Stimulated activated memory B cell treated with anti-CD40 and anti-IgM and Interleukin-4, amounts not matched to agents 10 μg/mL and 1 μg/mL and 100 μg/mL, for 72 hours (primary cell): ENCODE measurements around the gene KCNIP2.

Source experiments
- ATAC-seq: fragments of 150-1000 bp; cut with Tn5 transposase; 2 replicates; pipeline ENCODE4 v1.10.0; 2021
- H3K27ac Mint-ChIP-seq: one replicate; pipeline ENCODE4 v1.8.0; 2022; ENCODE audit warnings: mild to moderate bottlenecking, mixed read lengths
- H3K27me3 Mint-ChIP-seq: one replicate; pipeline ENCODE4 v1.8.0; 2022; ENCODE audit warnings: mixed read lengths
- H3K36me3 Mint-ChIP-seq: one replicate; pipeline ENCODE4 v1.8.0; 2022; ENCODE audit warnings: mixed read lengths
- H3K4me1 Mint-ChIP-seq: one replicate; pipeline ENCODE4 v1.8.0; 2022; ENCODE audit warnings: mixed read lengths
- H3K4me3 Mint-ChIP-seq: one replicate; pipeline ENCODE4 v1.8.0; 2022; ENCODE audit warnings: mild to moderate bottlenecking, moderate library complexity, mixed read lengths
- H3K9me3 Mint-ChIP-seq: one replicate; pipeline ENCODE4 v1.8.0; 2022; ENCODE audit warnings: mixed read lengths

The KCNIP2 gene

DNA sequence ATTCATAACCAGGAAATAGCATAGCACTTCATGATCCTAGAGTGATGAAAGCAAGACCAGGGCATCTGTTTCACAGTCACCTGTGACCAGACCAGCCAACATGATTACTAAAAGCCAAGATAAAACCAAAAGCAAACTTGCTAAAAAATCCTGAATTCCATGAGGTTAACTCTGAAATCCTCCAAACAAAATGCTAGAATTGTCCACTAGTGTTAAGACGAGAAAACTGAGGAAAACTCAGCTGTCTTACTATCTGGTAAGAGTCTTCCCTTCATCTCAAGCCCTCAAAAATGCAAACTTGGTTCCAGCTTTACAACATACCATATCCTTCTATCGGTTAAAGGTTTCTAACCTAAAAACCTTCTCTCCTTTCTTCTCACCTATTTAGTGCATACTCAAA is 59.0 kb downstream of the KCNIP2 start:
- H3K36me3 Mint-ChIP-seq = peaks cover 40% of the 10 kb centered on the region
- ATAC-seq = no peak
- peak overlapping the region; percentile 97 for H3K4me3 Mint-ChIP-seq
- no peaks in the 10 kb centered on the region for H3K27me3 Mint-ChIP-seq
- H3K9me3 Mint-ChIP-seq = no peaks in the 10 kb centered on the region
- H3K4me1 Mint-ChIP-seq = peaks cover 59% of the 10 kb centered on the region
- peak overlapping the region; percentile 89 for H3K27ac Mint-ChIP-seq

DNA sequence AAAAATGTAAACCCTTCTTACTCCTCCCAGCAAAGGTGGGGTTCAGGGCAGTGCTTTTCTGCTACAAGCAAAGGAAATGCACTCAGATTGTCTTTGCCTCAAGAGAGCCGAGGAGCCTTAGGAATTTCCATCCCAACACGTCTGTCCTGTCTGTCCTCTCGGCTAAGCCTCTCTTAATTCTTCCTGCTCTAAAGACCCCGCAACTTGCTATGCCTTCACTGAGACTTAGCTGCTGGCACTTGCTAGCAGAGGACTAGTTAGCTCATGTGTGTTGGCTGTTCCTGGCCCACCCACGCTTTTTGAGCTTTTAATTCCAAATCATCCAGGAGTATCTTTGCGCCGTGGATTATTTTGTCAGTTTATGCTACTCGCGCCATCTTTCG is 59.9 kb downstream of the KCNIP2 start:
- peaks cover 7% of the 10 kb centered on the region for H3K27me3 Mint-ChIP-seq
- no peak for ATAC-seq
- H3K4me1 Mint-ChIP-seq = peaks cover 66% of the 10 kb centered on the region
- no peaks in the 10 kb centered on the region for H3K9me3 Mint-ChIP-seq
- peak overlapping the region; percentile 89 for H3K27ac Mint-ChIP-seq
- peak overlapping the region; percentile 97 for H3K4me3 Mint-ChIP-seq
- peaks cover 33% of the 10 kb centered on the region for H3K36me3 Mint-ChIP-seq

DNA sequence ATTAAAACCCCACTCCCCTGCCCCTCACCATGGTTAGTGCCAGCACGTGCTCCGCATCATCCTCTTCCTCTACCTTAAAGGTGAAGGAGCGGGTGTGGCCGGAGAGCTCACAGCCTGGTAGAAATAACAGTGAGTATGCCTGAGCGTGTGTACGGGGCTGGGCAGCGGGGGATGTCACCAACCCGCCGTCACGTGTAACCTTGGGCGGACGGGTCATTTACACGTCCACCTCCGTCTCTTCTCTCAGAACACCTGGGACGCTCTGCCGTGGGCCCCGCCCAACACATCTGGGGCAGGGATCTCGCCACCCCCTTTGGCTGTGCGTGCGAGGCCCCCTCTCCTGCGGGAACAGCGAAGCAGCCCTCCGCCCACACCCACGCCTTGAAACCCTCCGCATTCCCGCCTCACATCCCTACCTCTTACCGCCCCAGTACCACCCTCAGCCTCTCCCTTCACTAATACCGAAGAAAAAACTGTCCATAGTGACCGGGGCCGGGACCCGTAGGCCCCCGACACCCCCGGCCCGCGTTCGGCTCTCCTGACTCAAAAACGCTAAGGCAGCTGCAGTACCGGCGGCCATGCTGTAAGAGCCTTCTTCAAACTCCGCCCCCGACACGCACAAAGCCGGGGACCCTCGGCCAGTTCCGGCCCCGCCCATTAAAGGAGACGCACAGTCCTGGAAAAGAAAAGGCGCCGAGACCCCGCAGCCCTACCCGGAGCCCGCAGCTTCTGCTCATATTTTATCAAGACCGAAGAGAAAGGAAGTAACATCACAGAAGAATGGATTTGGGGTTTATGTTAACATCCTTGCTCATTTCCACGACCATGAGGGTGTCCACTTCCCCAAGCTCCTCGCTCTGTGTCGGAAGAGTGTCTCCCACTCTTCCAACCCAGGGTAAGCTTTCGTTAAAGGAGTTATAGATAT is 60.5 kb downstream of the KCNIP2 start, which contains the start of gene NPM3:
Gene NPM3, minus strand, starts transcription at position 636 of the 925 bp plus-strand sequence. Its CDS starts 56 bp downstream, at position 580.
- Mint-ChIP-seq H3K27ac (peak within 1 kb of the TSS; percentile 89), H3K4me1 (peaks cover 71% of the 10 kb centered on the region), H3K4me3 (peak within 1 kb of the TSS; percentile 97), H3K9me3 (no peaks in the 10 kb centered on the region), H3K27me3 (peaks cover 11% of the 10 kb centered on the region), H3K36me3 (peaks cover 33% of the 10 kb centered on the region)
- peak; percentile 81 for ATAC-seq

DNA sequence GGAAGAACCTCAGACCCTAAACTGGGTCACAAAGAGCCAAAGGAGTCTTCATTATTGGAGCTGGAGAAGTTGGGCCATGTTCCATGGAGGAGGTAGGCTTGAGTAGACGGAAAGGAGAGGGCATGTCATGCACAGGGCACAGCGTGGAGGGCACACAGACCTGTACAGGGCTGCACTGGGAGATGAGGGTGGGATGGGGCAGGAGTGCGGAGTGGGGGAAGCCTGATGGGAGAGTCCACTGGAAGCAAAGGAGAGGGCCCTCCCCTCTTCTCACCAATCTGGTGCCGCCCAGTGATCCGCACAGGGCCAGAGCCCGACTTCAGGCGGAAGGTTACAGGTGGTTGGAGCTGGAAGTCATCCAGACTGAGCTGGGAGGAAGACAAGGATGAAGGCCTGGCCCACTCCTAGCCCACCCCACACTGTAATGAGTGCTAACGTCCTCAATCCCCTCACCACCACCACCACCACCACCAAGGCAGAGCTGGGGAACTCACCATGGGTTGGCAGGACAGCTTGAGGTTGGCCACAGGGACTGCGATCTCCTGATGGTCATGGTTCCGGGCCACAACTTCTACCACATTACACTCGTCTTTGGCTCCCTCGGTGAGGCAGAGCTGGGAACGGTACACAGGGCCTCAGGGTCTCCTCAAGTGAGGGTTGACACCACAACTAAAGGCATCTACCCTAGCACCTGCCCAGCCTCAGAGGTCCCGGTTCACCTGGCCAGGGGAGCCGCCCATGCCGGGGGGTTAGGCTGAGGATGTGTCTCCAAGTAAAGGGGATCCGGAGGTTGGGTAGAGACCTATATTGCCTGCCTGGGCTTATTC is 61.4 kb downstream of the KCNIP2 start:
- Mint-ChIP-seq H3K4me3 (peak overlapping the region; percentile 97), H3K4me1 (peaks cover 68% of the 10 kb centered on the region), H3K27ac (peak overlapping the region; percentile 89), H3K9me3 (no peaks in the 10 kb centered on the region), H3K36me3 (peaks cover 33% of the 10 kb centered on the region), H3K27me3 (peaks cover 20% of the 10 kb centered on the region)
- no peak for ATAC-seq

DNA sequence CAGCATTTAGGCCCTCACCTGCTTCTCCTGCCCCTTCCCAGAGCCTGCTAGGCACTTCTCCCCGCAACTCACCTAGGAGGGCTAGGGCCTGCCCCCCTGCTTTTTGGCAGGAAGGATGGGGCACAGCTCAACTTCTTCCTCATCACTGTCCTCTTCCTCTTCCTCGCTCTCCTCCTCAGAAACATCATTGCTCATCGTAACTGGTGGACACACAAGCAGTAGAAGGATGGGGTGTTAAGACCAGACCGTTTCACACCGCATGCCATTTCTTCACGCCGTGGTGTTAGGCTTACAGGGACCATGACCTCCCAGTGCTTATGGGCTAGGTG is 62.0 kb downstream of the KCNIP2 start:
- H3K9me3 Mint-ChIP-seq = no peaks in the 10 kb centered on the region
- H3K36me3 Mint-ChIP-seq = peaks cover 30% of the 10 kb centered on the region
- H3K4me1 Mint-ChIP-seq = peaks cover 72% of the 10 kb centered on the region
- peak overlapping the region; percentile 97 for H3K4me3 Mint-ChIP-seq
- H3K27ac Mint-ChIP-seq = peak overlapping the region; percentile 89
- peaks cover 26% of the 10 kb centered on the region for H3K27me3 Mint-ChIP-seq
- ATAC-seq = no peak

DNA sequence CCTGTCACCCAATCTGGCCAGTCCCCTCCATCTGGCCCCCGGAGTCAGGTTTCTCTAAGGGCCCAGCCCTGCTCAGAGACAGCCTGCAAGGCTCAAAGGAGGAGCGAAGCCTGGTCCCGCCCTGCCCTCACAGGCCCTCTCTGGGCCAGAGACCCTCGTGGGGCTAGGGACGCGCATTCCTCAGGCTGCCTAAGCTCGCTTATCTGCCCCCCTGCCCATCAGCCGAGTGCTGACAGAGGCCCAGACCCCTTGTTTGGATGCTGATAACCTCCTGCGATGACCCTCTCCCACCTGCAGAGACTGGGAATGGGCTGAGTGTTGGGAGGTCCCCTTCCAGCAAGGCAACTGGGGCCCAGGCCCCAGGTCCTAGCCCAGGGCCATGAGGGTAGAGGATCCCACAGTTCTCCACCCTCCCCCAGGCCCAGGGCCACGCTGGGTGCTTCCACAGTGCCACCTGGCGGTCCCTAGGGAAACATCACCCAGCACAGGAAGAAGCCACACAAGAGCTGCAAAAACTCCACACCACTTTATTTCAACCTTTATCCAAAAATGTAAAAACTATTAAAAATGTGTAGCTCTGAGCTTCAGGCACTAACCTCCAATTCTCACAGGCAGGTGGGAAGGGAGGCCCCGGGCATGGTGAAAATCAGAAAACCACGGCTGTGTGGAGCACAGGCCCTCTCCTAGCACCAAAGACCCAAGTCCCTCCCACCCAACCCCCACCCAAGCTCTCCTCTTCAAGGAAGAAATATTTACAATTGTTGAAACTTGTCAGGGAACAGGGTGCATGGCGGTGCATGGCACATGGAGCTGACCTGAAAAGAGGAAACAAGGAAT is 62.6 kb downstream of the KCNIP2 start:
- H3K27ac Mint-ChIP-seq = no peak overlapping the region
- peaks cover 74% of the 10 kb centered on the region for H3K4me1 Mint-ChIP-seq
- ATAC-seq = peak; percentile 70
- H3K4me3 Mint-ChIP-seq = peak overlapping the region; percentile 24
- H3K36me3 Mint-ChIP-seq = peaks cover 27% of the 10 kb centered on the region
- H3K9me3 Mint-ChIP-seq = no peaks in the 10 kb centered on the region
- H3K27me3 Mint-ChIP-seq = peaks cover 29% of the 10 kb centered on the region

DNA sequence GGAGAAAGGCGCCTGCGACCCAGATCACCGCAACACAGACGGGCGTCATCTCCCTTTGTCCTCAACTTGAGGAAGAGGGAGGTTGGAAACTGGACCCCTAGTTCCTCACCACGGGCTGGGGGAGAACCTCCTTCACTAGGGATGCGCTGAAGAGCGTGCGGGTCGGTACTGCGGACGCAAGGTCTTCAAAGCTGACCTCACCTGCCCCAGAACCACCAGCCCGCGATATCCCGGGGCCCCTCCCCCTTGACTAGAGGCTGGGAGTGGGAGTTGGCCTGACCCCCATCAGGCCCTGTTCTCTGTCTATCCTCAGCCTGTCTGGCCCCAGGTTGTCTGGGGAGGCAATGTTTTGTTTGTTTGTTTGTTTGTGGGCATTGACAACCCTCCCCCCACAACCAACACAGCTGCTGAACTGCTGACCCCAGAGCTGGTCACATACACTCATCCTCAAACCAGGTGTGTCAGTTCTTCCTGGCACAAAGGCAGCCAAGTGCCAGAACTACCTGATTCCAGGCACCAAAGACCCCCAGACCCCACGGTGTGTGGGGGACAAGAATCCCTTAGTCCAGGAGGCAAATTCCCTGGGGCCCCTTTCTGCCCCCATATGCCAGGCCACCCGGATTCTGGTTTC is 63.3 kb downstream of the KCNIP2 start:
- ATAC-seq = no peak
- Mint-ChIP-seq H3K27ac (no peak overlapping the region), H3K4me1 (peaks cover 75% of the 10 kb centered on the region), H3K4me3 (peak overlapping the region; percentile 74), H3K9me3 (no peaks in the 10 kb centered on the region), H3K36me3 (peaks cover 22% of the 10 kb centered on the region), H3K27me3 (peaks cover 32% of the 10 kb centered on the region)

DNA sequence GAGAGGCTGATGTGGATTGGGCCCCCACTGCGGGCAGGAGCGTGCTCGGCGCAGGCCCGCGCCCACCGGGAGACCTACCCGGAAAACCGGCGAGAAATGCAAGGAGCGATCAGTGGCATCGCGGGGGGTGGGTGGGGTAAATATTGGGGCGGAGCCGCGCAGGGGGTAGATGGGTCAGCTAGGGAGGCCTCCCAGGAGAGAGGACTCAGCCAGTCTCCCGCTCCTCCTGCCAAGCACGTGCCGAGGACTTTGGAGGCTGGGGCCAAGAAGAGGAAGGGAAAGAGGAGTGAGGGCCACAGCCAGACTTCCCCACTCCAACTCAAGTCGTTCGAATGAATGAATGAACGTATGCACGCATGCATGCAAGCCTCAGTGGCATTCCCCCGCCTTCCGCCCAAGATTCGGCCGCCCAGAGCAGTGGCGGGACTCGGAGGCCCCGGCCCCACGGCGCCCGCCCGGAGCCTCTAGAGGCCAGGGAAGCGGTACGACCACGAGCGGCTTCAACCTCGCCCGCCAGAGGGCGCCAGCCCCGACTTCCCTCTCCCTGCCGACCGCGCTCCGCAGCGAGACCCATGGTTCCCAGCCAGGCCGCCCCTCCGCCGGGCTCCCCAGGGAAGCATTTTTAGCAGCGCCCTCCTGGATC is 63.9 kb downstream of the KCNIP2 start:
- peaks cover 38% of the 10 kb centered on the region for H3K27me3 Mint-ChIP-seq
- peaks cover 81% of the 10 kb centered on the region for H3K4me1 Mint-ChIP-seq
- peak; percentile 73 for ATAC-seq
- peak overlapping the region; percentile 0 for H3K27ac Mint-ChIP-seq
- H3K9me3 Mint-ChIP-seq = no peaks in the 10 kb centered on the region
- peak overlapping the region; percentile 74 for H3K4me3 Mint-ChIP-seq
- peaks cover 17% of the 10 kb centered on the region for H3K36me3 Mint-ChIP-seq

DNA sequence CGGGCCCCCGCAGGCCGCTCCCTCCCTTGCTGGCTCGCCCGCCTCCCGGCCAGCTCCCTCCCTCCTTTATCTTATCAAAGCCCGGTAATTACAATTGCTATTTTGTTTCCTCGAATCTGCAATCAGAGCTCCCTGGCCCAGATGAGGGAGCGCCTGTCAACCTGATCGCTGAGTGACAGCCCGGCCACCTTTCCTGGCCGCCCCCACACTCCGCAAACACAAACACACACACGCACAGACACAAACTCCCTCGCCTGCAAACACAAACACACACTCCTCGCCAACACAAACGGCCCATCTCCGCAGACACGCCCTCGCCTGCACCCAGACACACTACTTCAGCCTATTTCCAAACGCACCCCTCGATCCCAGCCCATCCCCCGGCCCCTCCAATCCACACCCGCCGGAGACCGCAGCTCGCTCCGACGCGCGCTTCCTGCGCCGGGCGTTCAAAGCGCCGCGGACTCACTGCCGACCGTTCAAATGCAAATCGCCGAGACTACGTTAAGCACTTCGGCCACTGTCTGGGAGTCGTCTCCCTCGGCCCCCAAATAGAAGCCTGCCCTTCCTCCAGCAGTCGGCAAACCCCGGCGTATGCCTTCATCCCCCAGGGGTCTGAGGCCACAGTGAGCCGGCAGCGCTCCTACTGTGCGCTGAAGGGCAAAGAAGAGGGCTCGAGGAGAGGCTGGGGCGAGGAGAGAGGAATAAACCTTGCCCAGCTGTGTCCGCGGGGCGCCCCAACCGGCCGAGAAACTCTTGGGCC is 64.6 kb downstream of the KCNIP2 start:
- Mint-ChIP-seq H3K9me3 (no peaks in the 10 kb centered on the region), H3K27me3 (peaks cover 45% of the 10 kb centered on the region), H3K4me1 (peaks cover 81% of the 10 kb centered on the region), H3K27ac (peak overlapping the region; percentile 0), H3K4me3 (peak overlapping the region; percentile 74), H3K36me3 (peaks cover 10% of the 10 kb centered on the region)
- ATAC-seq = no peak

DNA sequence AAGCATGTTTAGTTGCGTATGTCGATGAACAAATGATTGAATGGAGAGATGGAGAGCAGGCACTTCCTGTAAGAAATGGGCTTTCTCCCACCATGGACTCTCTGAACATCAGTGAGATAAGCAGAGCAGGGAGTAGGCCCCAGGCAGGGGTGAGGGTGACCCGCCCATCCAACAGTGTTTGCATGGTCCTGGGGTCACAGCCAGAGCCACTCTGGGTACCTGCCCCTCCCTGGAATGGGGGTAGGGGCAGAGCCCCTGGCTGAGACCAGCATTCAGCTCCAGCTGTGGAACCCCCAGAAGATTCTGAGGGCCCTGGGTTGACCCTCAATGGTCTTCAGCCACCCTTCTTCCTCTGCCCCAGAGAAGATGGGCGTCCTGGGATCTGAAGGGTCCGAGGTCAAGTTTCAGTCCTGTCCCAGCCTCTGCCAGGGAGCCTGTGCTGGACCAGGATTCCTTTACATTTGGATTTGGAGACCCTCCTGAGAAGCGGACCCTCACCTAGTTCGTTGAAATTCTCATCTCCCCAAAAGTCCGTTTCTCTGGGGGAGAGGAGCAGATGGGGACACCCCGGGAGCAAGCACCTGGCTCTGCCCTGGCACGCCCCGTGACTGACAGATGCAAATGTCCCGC is 65.3 kb downstream of the KCNIP2 start:
- Mint-ChIP-seq H3K27ac (no peak overlapping the region), H3K36me3 (peaks cover 8% of the 10 kb centered on the region), H3K4me1 (peaks cover 81% of the 10 kb centered on the region), H3K27me3 (peaks cover 52% of the 10 kb centered on the region), H3K4me3 (peak overlapping the region; percentile 74), H3K9me3 (no peaks in the 10 kb centered on the region)
- ATAC-seq = no peak

DNA sequence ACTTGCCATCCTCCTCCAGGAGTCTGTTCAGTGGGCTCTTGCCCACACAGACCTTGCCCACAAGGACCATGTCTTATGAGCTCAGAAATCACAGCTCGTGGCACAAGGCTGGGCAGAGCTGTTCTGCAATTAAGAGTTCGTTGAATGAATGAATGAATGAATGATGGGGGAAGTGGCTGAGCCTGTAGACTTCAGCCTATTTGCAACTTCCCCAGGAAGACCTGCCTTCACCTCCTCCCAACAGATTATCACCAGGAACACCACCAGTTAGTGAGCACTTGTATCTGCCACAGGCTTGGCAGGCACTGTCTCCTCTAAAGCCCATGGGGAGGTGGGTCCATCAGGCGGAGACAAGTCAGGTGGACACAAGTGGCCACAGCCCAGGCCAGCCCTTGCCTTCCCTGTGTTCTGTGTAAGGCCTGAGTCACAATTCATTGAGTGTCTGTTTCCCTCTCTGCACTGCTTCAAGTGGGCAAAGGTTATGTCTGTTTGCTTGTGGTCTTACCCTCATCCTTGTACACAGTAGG is 65.9 kb downstream of the KCNIP2 start:
- no peaks in the 10 kb centered on the region for H3K9me3 Mint-ChIP-seq
- H3K27me3 Mint-ChIP-seq = peaks cover 58% of the 10 kb centered on the region
- H3K36me3 Mint-ChIP-seq = peaks cover 8% of the 10 kb centered on the region
- no peak for ATAC-seq
- no peak overlapping the region for H3K27ac Mint-ChIP-seq
- H3K4me3 Mint-ChIP-seq = no peak overlapping the region
- peaks cover 75% of the 10 kb centered on the region for H3K4me1 Mint-ChIP-seq

DNA sequence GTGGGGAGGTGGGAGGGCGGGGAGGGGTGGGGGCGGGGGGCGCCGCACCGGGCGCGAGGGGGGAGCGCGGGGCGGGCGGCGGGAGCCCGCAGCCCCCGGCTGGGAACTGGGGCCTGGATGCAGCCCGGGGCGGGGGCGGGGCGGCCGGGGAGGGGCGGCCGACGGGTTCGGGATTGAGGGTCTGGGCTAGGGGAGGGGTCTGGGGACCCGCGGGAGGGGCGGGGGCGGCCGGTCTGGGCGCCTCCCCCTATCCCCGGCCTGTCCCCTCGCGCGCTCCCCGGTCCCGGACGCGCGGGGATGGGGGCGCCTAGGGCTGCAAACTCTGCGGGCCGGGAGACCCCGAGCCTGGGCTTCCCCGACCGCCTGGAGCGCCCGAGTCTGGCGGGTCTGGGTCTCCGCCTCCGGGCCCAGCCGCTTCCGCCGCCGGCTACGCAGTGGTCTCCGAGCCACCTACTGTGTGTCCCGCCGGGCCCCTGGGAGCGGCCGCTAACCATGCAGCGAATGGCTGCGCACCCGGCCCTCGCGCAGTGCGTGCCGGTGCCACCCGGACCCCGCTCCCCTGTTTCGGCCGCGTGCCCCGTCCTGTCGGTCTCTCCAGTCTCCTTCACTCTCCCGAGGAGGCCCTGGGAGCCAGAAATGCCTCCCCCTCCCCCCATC is 67.3 kb downstream of the KCNIP2 start:
- Mint-ChIP-seq H3K4me1 (peaks cover 61% of the 10 kb centered on the region), H3K27ac (no peak overlapping the region), H3K4me3 (peak overlapping the region; percentile 68), H3K9me3 (no peaks in the 10 kb centered on the region), H3K27me3 (peaks cover 72% of the 10 kb centered on the region), H3K36me3 (peaks cover 8% of the 10 kb centered on the region)
- no peak for ATAC-seq
